HG02763 (cell line): ENCODE results near the gene PDZRN4.

ENCODE experiments used
- ATAC-seq: cut with Tn5 transposase; IDR thresholded peaks from one replicate; pipeline ENCODE4 v1.9.1; 2021; ENCODE audit warnings: mild to moderate bottlenecking, moderate library complexity; ENCODE audit not compliant: unreplicated experiment

Gene PDZRN4

DNA sequence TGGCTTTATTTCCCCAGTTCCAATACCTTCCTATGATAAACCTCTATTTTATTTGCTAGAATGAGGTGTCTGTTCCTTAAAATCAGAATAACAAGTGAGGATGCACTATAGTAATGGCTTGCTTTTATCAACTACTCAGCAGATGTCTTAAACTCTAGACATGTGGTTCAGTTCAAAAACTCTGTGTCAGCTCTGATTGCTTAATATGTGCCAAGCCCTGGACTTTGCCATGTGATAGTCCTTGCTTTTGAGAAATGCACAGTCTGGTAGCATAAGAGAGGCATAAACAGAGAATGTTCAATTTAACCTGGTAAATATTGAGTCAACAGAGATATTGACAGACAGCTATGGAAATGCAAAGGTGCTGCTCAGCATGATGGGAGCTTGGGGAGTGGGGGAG lies 254.8 kb downstream of the PDZRN4 start:
- ATAC-seq: no peak

DNA sequence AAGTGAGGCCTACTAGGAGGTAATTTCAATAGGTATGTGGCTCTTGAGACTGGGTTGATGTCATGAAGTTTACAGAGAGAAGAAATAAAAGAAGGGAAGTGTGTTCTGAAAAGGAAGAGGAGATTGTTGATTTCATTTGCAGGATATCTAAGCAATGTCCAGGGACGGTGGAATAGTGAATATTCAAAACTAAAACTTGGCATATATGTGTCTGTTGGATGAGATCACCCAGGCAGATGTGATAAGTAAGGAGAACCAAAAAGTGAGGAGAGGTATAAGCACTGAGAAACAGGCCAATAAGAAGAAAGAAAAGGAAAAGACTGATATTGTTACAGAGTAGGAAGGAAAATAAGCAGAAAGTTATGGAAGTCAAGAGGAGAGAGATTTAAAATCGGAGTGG lies 255.6 kb downstream of the PDZRN4 start:
- ATAC-seq: no peak

DNA sequence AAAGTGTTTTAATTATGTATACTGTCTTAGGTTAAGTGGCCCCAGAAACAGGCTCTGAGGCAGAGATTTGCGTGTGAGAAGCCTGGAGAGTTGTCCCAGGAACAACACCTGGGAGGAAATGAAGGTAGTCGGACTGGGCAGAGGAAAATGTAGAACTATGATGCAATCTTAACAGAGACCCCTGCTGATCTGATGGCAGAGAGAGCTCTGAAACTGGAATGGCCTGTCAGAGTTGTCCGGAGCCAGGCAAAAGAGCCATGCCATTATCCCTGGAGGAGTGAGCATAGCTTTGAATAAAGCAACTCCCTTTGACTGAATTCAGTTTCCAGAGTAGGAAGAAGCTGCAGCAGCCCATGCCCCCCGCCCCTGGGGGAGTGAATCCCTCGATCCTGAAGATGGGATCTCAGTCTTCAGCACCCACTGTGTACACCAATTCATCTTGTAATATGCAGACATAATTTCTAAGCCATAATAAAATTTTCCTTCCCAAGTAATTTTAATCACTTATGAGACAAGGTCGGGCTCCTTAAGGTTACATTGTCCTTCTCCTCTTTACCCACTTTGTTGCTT lies 264.8 kb downstream of the PDZRN4 start:
- ATAC-seq: no peak

DNA sequence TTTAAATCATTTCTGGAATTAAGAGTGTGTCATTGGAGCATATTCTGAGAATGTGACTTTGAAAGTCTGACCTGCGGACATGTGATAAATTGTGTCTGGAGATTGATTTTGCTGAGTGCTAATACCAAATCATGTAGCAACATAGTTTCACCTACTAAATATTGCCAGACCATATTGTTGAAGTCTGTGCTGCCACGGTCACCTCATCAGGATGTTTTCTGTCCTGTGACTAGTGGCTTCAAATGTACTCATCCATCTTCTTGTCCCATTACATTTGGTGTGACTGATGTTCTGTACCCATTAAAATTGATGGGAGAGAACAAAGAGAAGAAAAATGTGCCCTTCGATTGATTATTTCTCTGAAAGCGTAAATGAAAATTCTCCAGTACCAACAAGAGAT lies 265.3 kb downstream of the PDZRN4 start:
- no peak for ATAC-seq

DNA sequence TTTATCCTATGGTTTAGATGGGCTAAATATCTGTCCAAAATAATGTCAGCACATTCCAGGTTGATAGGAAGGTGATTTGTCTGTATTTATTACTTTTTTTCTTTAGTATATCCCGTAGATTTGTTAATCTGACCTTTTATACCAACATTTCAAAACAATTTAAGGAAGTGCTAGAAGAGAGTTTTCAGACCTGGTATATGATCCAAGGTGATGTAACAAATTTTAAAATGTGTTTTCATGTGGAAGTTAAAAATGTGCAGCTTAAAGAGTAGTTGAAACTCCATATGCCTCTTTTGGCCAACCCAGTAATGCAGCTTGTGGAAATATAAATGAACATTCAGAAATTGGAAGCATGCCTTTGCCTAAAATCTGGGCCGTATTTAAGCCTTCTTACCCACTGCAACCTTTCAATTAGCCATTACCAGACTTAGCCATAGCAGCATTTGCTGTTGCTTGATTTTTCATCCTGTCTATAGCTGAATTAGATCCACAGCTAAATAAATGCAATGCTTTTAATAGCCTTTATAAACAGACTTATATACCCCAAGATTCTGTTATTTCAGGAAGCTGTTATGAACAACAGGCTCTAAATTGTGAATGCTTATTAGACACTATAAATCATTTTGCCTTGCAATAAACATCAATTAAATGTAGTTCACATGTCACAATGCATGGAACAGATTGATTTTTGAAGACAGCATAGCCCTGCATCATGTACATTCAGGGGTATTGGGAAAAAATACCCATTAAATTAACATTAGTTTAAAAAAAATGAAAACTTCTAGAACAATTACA lies 271.2 kb downstream of the PDZRN4 start:
- ATAC-seq: no peak

DNA sequence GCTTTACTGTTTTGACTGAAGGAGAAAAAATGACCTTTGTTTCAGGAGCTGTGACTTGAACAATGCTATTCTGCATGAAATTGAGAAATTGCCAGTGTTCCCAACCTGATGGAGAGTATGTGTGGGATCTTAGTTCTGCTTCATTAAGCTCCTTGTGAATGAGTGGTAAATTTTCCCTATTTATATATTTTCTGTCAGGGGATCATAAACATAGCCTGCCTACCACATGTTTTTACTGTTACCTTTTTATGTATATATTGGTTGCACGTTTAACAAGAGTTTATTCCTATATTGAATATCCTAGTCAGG lies 271.7 kb downstream of the PDZRN4 start:
- no peak for ATAC-seq

DNA sequence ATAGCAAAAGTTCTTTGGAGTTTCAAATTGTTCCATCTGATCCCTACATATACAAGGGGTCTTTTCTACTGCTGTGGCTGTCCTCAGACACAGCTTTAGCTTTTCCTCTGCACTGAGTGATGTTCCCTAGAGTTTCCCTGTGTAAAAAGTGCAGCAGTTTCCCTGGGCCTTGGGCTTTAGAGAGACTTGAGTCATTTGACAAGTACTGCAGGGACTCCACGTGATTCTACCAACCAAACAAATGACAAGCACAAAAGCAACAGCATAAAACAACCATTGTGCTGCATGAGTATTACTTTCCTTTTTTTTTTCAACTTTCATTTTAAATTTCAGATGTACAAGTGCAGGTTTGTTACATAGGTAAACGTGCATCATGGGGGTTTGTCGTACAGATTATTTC lies 272.8 kb downstream of the PDZRN4 start:
- no peak for ATAC-seq

DNA sequence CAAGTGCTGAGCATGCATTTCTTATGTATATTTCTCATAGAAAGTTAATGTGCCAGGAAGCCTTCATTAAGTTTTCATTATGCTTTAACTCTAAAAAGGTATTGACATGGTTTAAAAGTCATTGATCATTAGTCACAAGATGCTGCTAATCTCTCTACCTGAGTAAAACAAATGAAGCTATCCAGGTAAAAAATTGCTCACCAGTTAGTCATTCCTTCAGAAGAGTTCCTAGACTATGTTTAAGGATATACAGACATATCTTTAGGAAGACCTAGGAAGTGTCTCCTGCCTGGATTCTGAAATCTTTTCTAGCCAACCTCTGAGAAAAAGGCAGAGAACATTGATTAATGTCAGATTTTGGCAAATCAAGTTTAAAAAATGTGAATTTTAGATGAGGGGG lies 274.2 kb downstream of the PDZRN4 start:
- no peak for ATAC-seq

DNA sequence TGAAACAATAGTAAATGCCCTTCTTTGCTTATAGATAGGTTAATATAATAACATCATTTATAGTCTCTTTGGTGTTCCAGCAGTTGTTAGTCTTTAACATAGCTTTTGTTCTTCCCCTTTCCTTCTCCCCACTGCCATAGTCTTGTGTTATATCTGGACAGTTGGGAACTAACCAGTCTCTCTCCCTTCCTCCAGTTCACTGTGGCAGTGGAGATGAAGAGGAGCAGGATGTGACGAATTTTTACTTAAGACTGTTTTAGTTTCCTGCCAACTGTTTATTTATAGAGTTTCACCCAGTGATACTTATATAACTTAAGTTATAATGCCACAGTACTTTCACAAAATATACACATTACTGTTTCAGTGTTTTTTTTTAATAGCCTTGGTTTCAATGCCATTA lies 277.4 kb downstream of the PDZRN4 start:
- no peak for ATAC-seq

DNA sequence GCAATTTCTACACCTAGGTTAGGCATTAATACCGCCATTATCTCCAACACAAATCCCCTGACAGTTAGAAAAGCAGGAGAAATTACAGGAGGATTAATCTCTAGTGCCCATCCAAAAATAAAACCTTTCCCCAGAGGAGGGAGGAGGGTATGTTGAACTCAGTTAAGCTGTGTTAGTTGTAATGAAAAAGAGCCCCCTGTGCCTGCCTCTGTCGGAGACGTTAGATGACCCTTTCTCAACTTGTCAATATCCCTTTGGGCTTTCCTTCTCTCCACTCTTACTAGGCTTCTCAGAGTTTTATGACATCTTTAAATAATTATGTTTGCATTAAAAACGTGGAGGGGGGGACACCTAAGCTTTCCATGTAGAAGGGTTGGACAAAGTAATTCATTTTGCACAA lies 278.2 kb downstream of the PDZRN4 start:
- no peak for ATAC-seq

DNA sequence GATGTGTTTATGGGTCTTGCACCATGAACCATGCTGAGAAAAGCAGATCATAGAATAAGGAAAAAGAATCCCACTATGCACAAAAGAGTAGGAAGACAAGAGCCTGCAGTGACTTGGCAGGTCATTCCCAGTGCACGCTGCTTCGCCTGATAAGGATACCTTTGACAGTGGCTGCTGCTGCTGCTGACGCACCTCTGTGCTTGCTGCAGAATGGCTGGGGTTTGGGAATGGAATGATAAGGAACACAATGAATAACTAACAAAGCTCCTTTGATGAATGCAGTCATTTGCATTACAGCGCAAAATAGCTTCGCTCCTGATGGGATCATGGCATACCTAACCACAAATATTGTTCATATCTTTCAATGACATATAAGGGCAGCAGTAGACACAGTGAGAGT lies 278.7 kb downstream of the PDZRN4 start:
- no peak for ATAC-seq

DNA sequence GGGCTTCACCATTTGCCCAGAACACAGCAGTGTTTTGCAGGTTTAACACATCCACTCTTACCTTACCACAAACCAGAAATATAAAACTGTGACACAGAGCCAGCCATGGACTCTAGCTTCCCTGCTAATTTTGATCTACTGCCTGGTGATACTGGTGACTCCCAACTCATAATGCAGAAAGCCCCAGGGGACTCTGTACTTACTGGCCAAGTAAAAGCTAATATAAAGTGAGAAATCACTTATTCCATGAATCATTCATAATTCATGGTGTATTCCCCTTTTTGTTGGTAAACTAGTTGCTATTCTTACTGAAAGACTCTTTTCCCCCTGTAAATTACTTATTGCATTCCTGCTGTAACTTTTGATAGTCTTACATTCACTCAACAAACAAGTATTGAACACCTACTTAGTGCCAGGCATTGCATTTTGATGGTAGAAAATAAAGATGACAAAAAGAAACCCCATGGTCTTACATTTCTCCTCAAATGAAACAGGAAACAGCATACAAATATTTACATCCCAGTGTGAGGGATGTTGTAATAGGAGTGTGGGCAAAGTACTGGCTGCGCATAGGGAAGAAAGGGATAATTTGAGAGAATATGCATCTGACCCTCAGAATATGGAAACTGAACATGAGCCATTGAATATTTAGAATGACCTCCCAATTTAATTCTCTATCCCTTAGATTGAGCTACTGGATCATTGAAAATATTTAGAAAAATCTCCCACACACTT lies 279.6 kb downstream of the PDZRN4 start:
- no peak for ATAC-seq

DNA sequence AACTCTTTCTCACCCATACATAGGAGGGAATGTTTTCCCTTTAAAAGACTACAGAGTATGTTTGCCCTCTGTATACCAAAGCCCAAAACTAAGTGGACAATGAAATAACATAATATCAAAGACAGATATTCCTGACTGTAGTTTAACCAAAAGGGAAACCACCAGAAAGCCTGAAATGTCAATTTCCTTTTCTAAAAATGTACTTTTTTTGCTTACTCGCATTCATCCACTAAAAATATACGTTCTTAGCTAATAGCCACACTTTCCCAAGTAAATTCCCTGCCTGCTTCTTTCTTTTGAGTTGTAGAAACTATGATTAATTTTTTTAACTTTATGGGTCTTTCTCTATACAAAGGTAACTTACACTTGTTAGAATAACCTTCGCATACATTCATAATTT lies 280.2 kb downstream of the PDZRN4 start:
- no peak for ATAC-seq

DNA sequence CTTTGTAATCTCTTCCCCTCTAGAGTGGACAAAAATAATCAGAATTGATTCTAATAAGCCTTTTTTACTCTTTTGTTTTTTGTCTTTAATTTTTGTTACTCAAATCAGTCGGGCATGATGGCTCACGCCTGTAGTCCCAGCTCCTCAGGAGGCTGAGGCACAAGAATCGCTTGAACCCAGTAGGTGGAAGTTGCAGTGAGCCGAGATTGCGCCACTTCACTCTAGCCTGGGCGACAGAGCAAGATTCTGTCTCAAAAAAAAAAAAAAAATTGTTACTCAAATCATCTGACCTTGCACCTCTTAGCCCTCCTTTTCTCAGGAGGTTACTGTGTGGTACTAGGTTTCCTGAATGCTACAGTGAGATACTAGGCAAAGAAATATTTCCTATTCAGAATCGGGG lies 280.6 kb downstream of the PDZRN4 start:
- no peak for ATAC-seq

DNA sequence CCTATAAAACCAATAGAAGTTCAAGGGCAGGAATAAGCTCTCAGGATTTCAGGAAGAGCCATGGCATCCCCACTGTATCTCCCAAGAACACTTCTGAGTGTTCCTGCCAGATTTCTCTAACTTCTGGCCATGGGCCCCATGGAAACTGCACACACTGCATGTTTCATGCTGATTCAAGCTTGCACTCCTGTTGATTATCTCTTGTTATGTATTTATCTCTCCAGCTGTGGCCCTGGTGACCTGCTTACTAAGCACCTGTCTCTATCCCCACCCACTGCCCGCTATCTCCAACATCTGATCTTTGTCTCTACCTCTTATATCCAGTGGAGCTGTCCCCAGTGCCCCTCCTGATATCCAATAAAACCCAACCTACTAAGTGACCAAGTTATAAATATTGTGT lies 285.3 kb downstream of the PDZRN4 start:
- ATAC-seq: no peak

DNA sequence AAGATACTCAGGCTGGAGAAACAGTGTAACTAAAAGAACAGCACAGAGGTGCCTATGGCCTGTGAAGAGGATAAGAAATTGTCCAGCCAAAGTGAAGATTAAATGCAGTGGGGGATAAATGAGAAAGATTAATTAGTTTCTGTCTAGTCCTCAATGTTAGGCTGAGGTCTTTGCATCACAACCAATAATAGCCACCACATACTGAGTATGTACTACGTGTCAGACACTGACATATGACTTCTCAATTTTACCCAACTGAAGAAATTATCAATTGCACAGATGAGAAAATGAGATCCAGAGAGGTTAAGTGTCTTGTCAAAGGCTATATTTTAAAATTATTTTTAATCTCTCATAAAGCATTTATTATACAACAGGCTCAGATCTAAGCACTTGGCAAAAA lies 285.9 kb downstream of the PDZRN4 start:
- ATAC-seq: no peak

DNA sequence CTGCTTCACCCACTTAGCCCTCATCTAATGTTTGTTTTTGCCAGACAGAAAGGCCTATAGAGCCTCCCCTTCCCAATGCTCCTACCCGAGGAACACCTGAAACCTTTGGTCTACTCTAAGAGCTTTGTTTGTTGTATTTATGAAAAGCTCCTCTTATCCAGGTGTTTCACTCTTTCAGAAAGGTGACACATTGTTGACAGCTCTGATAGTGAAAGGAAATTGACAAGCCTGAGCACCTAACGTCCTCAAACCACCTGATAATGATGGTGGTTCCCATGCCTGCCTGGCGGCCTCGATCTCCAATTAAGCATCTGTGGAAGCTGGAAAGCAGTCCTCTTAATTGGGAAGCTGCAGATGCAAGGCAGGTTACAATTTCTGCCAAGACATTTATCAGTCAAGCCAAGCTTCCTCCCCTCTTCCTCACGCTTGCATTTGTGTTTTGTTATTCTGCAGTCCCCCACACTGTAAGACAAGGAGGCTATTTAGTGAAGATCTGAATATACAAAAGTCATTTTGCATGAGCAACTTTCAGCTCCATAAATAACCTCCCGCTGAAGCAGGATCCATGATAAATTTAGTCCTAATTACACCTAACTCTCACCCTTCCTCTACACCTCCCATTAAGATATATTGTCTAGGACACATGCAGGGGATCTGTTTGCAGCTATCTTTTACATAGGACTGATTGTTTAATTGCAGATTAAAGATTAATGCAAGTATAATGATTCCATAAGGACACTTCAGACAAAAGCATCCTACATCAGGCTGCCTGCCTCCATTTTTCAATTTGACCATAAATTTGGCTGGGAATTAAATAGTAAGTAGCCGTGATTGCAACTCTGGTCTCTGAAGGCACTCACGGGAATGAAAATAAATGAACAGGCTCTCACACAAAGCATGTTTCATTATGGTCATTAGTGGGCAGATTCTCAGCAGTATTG lies 288.6 kb downstream of the PDZRN4 start:
- no peak for ATAC-seq

DNA sequence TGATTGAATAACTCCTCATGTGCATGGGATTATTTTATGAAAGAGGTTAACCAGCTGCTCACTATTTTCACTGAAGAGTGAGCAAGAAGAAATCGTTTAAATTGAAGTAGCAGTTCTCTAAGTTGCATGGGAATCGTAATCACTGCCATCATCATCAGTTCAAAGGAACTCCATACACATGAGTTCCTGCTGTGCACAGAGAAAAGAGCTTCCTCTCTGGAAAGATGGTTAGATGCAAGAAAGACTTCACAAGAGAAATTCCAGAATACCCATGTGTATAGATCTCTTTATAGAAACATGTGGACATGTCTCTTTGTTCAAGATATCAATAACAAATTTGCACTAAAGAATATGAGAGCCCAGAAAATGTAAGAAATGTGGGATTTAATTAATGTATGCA lies 291.3 kb downstream of the PDZRN4 start:
- ATAC-seq: no peak

DNA sequence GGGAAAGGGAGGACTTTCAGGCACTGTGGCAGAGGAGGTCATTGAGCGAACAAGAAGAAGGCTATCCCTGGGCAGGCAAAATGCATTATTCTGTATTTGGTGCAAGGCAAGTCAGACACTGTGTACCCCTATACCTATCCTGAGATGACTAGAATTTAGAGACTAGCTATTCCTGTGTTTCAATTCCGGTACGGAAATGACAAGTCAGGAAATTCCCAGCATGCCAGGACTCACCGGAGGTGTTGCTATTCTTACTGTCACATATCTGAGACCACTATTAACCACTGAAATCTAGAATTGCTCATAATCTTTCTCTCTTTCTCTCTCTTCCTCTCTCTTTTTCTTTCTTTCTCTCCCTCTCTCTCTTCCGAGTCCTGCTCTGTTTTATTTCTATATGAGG lies 297.1 kb downstream of the PDZRN4 start:
- no peak for ATAC-seq

DNA sequence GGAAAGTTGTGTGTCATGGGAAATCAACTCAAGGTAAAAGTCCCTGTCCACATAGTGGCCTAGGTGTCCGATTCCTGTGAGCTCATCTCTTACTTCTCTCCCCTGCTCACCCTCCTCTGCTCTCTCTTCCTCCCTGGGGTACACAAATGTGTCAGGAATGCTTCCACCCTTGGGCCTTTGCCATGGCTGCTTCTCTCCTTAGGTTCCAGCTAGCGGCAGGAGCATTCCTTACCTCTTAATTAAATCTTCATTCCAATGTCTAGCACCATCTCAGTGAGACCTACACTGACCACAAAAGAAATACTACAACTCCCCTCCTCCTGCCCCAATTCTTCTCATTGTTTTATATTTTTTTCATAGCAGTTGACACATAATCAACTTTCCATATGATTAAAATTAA lies 298.6 kb downstream of the PDZRN4 start:
- no peak for ATAC-seq

DNA sequence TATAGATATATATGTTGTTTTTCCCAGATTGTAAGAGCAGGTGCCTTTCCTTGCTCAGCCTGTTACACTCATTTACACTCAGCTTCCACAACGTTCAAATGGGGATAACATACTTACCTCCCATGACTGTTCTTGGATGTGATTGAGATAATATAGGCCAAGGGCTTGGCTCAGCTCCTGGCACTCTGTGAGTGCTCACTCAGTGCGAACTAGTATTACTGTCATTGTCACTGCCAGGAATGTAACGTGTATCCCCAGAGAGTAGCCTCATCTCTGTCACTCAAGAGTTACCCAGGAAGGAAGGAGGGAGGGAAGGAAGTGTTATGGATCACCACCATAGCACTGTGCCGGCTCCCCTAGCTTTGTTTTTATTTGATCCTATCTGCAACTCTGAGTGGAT lies 307.9 kb downstream of the PDZRN4 start:
- no peak for ATAC-seq
